BE2C (cell line): ENCODE measurements around the gene NRG2.

Experiments
- DNase-seq: peaks from one replicate; pipeline ENCODE4 v3.0.0-alpha.2; 2020
- H3K27me3 ChIP-seq: fragments of 250-450 bp; sonication (Bioruptor Pico); 2 replicates; pipeline ENCODE4 v1.5.1; 2020; ENCODE audit warnings: mild to moderate bottlenecking
- H3K36me3 ChIP-seq: fragments of 250-450 bp; sonication (Bioruptor Pico); 2 replicates; pipeline ENCODE4 v1.5.1; 2020; ENCODE audit warnings: mild to moderate bottlenecking
- H3K4me1 ChIP-seq: fragments of 250-450 bp; sonication (Bioruptor Pico); 2 replicates; pipeline ENCODE4 v1.5.1; 2020
- H3K4me3 ChIP-seq: 2 replicates; pipeline ENCODE4 v1.5.1; 2011; ENCODE audit warnings: low read depth, low read length
- H3K9me3 ChIP-seq: fragments of 250-450 bp; sonication (Bioruptor Pico); 2 replicates; pipeline ENCODE4 v1.5.1; 2020
- CTCF ChIP-seq: IDR thresholded peaks from 2 replicates; pipeline ENCODE4 v1.5.1; 2012; ENCODE audit warnings: mild to moderate bottlenecking, low read depth, low read length

NRG2 gene

GRCh38 chr5:139915266-139915665 is 127.8 kb downstream of the NRG2 start:
- no peaks in the 10 kb centered on the region for H3K36me3 ChIP-seq
- no peak for DNase-seq
- no peak for TF ChIP-seq CTCF
- no peaks in the 10 kb centered on the region for H3K27me3 ChIP-seq
- peaks cover 17% of the 10 kb centered on the region for H3K4me1 ChIP-seq
- no peak overlapping the region for H3K4me3 ChIP-seq
- H3K9me3 ChIP-seq: no peaks in the 10 kb centered on the region

- Histone ChIP-seq H3K9me3 (no peaks in the 10 kb centered on the region), H3K36me3 (no peaks in the 10 kb centered on the region), H3K27me3 (no peaks in the 10 kb centered on the region), H3K4me1 (peaks cover 17% of the 10 kb centered on the region), H3K4me3 (no peak overlapping the region)
- TF ChIP-seq CTCF: no peak
- DNase-seq: no peak
Observed at GRCh38 chr5:139914218-139914807, 128.8 kb downstream of the NRG2 start.

GRCh38 chr5:139912804-139913203 is 130.3 kb downstream of the NRG2 start:
- no peaks in the 10 kb centered on the region for H3K27me3 ChIP-seq
- no peak overlapping the region for H3K4me3 ChIP-seq
- H3K36me3 ChIP-seq: no peaks in the 10 kb centered on the region
- no peak for TF ChIP-seq CTCF
- H3K4me1 ChIP-seq: peaks cover 21% of the 10 kb centered on the region
- DNase-seq: peak; percentile 61
- no peaks in the 10 kb centered on the region for H3K9me3 ChIP-seq

- Histone ChIP-seq H3K9me3 (no peaks in the 10 kb centered on the region), H3K4me3 (no peak overlapping the region), H3K36me3 (no peaks in the 10 kb centered on the region), H3K27me3 (no peaks in the 10 kb centered on the region), H3K4me1 (peaks cover 21% of the 10 kb centered on the region)
- no peak for TF ChIP-seq CTCF
- DNase-seq: no peak
Observed at GRCh38 chr5:139912158-139912557, 130.9 kb downstream of the NRG2 start.

GRCh38 chr5:139911425-139912120 is 131.5 kb downstream of the NRG2 start:
- Histone ChIP-seq H3K9me3 (no peaks in the 10 kb centered on the region), H3K4me1 (peaks cover 21% of the 10 kb centered on the region), H3K36me3 (no peaks in the 10 kb centered on the region), H3K4me3 (no peak overlapping the region), H3K27me3 (no peaks in the 10 kb centered on the region)
- DNase-seq: no peak
- no peak for TF ChIP-seq CTCF

- Histone ChIP-seq H3K9me3 (no peaks in the 10 kb centered on the region), H3K4me1 (peaks cover 21% of the 10 kb centered on the region), H3K4me3 (no peak overlapping the region), H3K36me3 (no peaks in the 10 kb centered on the region), H3K27me3 (no peaks in the 10 kb centered on the region)
- no peak for TF ChIP-seq CTCF
- DNase-seq: no peak
Observed at GRCh38 chr5:139910901-139911300, 132.2 kb downstream of the NRG2 start.
